Measurements from ENCODE around the gene STX8.
"Not testable (repeated sequence)": the region's sequence is repeated elsewhere in the genome, so short reads cannot be mapped to it uniquely, and the experiment has no call there.

STX8 gene

GRCh38 chr17:9487406-9487805 is 88.2 kb downstream of the STX8 start:
- DNase-seq, result no peak

- no peak for DNase-seq
Measured at GRCh38 chr17:9484789-9485188, 90.8 kb downstream of the STX8 start.

- DNase-seq, result peak; percentile 30
Measured at GRCh38 chr17:9479964-9480363, 95.7 kb downstream of the STX8 start.

- no peak for DNase-seq
Measured at GRCh38 chr17:9478889-9479288, 96.7 kb downstream of the STX8 start.

GRCh38 chr17:9475101-9475658 is 100.4 kb downstream of the STX8 start:
- no peak for DNase-seq

GRCh38 chr17:9473711-9474110 is 101.9 kb downstream of the STX8 start:
- DNase-seq, result no peak

GRCh38 chr17:9472541-9472940 is 103.1 kb downstream of the STX8 start:
- DNase-seq, result no peak

GRCh38 chr17:9472094-9472493 is 103.5 kb downstream of the STX8 start:
- DNase-seq, result no peak

- DNase-seq, result no peak
Measured at GRCh38 chr17:9470171-9470570, 105.4 kb downstream of the STX8 start.

- no peak for DNase-seq
Measured at GRCh38 chr17:9468937-9469336, 106.7 kb downstream of the STX8 start.

GRCh38 chr17:9468532-9468931 is 107.1 kb downstream of the STX8 start:
- no peak for DNase-seq

- DNase-seq, result no peak
Measured at GRCh38 chr17:9467518-9467917, 108.1 kb downstream of the STX8 start.

- DNase-seq, result no peak
Measured at GRCh38 chr17:9465210-9465921, 110.3 kb downstream of the STX8 start.

GRCh38 chr17:9457005-9457404 is 118.6 kb downstream of the STX8 start:
- no peak for DNase-seq

GRCh38 chr17:9456330-9456729 is 119.3 kb downstream of the STX8 start:
- DNase-seq, result no peak

- no peak for DNase-seq
Measured at GRCh38 chr17:9451934-9452333, 123.7 kb downstream of the STX8 start.

- DNase-seq, result not testable (repeated sequence)
Measured at GRCh38 chr17:9447298-9447697, 128.3 kb downstream of the STX8 start.

GRCh38 chr17:9446528-9446927 is 129.1 kb downstream of the STX8 start:
- DNase-seq, result no peak

GRCh38 chr17:9445424-9445823 is 130.2 kb downstream of the STX8 start:
- no peak for DNase-seq

GRCh38 chr17:9444687-9445086 is 130.9 kb downstream of the STX8 start:
- DNase-seq, result no peak

GRCh38 chr17:9443811-9444210 is 131.8 kb downstream of the STX8 start:
- DNase-seq, result no peak

GRCh38 chr17:9439851-9440250 is 135.8 kb downstream of the STX8 start:
- no peak for DNase-seq

- no peak for DNase-seq
Measured at GRCh38 chr17:9436630-9437029, 139.0 kb downstream of the STX8 start.

- no peak for DNase-seq
Measured at GRCh38 chr17:9435165-9435564, 140.5 kb downstream of the STX8 start.

- DNase-seq, result no peak
Measured at GRCh38 chr17:9434642-9435057, 141.0 kb downstream of the STX8 start.

Data from NCI-H2029 treated with DMSO at 0.1 percent for 48 hours (cell line).